Fibroblast of villous mesenchyme (primary cell): ENCODE measurements around the gene GKN2. TPM values are rescaled to one million over a fixed set of nuclear protein-coding genes. Genes with fewer than 3 reads are reported as not detected.

Experiments used
- DNase-seq: peaks from one replicate; pipeline ENCODE4 v3.0.0-alpha.2; 2010; ENCODE audit warnings: low read depth
- H3K4me3 ChIP-seq: 2 replicates; pipeline ENCODE4 v1.5.1; 2011; ENCODE audit warnings: low read depth, mild to moderate bottlenecking, low read length
- total RNA-seq: library from RNA; depleted of rRNA; stranded (reverse); fragments of >200 nt; gene quantifications from 2 replicates; pipeline ENCODE4 v1.2.3, GENCODE V29; 2012
- TF ChIP-seq, protein P1 (sequence below): IDR thresholded peaks from 2 replicates; pipeline ENCODE4 v1.5.1; 2012; ENCODE audit warnings: low read depth, mild to moderate bottlenecking, low read length; ENCODE audit not compliant: insufficient read depth

The GKN2 gene
- total RNA-seq, 1 donor = not detected

DNA sequence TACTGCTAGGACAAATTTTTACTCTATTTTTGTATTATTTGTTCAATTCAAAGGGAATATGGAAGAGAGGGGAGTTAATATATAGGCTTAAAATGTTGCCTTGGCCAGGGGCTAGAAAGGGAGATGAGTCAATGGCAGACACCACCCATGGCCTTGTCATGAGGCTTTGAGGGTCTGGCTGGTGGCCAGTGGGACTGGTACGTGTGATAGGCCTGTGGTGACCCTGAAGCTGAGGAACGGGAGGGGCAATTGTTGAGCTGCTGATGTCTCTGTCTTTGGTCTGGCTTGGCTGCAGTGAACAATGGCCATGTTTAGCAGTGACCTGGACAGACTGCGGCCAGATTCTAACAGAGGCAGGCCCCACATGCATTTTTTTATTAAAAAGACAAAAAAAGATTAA lies 40.2 kb upstream of the GKN2 start:
- TF ChIP-seq, protein P1, sequence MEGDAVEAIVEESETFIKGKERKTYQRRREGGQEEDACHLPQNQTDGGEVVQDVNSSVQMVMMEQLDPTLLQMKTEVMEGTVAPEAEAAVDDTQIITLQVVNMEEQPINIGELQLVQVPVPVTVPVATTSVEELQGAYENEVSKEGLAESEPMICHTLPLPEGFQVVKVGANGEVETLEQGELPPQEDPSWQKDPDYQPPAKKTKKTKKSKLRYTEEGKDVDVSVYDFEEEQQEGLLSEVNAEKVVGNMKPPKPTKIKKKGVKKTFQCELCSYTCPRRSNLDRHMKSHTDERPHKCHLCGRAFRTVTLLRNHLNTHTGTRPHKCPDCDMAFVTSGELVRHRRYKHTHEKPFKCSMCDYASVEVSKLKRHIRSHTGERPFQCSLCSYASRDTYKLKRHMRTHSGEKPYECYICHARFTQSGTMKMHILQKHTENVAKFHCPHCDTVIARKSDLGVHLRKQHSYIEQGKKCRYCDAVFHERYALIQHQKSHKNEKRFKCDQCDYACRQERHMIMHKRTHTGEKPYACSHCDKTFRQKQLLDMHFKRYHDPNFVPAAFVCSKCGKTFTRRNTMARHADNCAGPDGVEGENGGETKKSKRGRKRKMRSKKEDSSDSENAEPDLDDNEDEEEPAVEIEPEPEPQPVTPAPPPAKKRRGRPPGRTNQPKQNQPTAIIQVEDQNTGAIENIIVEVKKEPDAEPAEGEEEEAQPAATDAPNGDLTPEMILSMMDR = no peak
- no peak for DNase-seq
- no peak overlapping the region for H3K4me3 ChIP-seq

DNA sequence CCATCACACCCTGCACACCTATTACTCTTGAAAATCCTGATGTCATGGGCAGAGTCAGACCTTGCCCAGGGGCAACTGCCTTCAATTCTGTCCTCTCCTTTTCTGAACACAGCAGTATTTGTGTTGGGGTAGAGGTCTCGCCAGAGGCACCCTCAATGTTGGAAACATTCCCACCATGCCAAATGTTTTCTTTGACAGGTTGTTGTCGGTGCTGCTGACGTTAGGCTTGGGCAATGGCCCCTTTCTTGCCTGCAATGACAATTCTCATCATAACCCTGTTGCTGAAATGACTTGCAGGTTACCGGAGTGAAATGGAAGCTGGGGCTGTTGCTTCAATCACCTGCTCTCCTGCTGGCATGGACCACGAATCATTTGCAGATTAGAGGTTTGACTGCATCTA lies 39.6 kb upstream of the GKN2 start:
- H3K4me3 ChIP-seq = no peak overlapping the region
- TF ChIP-seq, protein P1 = no peak
- DNase-seq = no peak

DNA sequence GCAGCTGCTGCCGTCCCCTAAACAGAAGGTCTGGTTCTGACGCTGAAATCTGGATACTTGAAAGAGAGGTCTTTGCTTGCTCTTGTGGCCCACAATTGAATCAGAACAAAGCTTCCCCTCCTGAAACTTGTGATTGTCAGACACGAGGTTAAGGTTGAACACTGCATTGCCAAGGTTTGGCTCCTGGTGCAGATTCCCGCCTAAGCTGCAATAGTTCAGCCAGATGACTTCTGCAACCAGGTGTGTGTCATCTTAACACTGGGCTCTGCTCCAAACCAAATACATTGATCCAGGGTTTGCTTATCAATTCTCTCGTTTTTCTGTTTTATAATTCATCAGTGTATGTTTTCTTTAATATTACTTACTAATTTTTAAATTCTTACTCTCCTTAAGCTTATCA lies 36.3 kb upstream of the GKN2 start:
- DNase-seq = no peak
- no peak overlapping the region for H3K4me3 ChIP-seq
- TF ChIP-seq, protein P1 = no peak

DNA sequence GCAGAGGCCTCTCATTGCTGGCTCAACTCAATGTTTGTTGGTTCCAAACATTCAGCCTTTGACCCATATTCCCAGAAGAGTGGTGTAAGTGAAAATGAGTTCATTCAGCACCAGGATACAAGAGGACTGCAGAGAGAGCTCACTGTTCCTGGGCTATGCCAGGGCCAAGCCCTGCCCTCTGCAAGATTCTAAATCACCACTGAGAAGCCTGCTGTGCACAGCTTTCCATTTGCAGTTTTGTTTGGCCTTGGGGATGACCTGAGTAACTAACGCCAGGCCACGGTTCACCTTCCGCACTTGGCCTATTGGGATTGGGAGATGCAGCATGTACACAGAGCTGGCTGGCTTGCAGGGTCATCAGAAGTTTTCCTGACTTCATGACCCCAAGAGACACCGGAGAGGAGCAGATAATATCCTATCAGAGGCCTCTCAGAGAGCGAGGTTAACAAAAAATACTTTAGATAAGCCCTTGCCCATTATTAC lies 34.4 kb upstream of the GKN2 start:
- DNase-seq = no peak
- H3K4me3 ChIP-seq = no peak overlapping the region
- TF ChIP-seq, protein P1 = no peak

DNA sequence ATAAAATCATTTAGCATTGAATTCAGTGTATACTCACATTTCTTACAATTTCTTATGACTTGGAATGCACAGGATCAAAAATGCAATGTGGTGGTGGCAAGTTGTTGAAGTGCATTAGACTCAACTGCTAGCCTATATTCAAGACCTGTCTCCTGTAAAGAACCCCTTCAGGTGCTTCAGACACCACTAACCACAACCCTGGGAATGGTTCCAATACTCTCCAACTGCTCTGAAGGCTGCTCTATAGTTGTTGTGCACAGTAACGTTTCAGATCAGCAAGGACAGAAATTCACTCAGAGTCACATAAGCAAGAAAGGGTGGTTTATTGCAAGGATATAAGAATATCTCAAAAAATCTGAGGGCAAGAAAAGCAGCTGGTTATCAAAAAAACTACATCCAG lies 28.3 kb upstream of the GKN2 start:
- no peak for DNase-seq
- TF ChIP-seq, protein P1 = no peak
- no peak overlapping the region for H3K4me3 ChIP-seq

DNA sequence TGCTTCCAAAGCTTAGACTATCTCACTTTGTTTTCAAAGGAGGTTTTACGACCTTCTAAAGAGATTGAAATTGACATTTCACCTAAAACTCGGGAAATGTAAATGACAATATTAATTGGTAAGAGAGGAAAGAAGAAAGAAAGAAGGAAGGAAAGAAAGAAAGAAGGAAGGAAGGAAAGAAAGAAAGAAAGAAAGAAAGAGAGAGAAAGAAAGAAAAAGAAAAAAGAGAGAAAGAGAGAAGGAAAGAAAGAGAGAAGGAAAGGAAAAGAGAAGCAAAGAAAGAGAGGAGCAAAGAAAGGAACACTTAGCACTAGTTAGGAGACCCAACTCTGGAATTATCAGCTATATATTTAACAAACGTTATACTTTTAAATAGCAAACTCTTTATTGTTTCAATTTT lies 25.4 kb upstream of the GKN2 start:
- H3K4me3 ChIP-seq = no peak overlapping the region
- DNase-seq = no peak
- TF ChIP-seq, protein P1 = no peak

DNA sequence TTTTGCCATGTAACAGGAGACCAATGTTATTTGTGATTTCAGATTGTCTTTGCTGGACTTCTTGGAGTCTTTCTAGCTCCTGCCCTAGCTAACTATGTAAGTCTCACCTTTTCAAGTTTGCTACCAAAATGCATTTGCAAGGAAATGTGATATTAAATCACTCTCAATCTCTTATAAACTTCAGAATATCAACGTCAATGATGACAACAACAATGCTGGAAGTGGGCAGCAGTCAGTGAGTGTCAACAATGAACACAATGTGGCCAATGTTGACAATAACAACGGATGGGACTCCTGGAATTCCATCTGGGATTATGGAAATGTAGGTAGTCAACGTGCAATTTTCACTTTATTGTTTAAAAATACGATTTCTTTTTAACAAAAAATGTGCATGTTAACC lies 24.8 kb upstream of the GKN2 start:
- DNase-seq = no peak
- H3K4me3 ChIP-seq = no peak overlapping the region
- TF ChIP-seq, protein P1 = no peak
